ENCODE data around the gene KIAA0753. TPM values are rescaled to one million over a fixed set of nuclear protein-coding genes. Genes with fewer than 3 reads are reported as not detected.

Gene KIAA0753
- total and polyA plus RNA-seq, 2 of the 13 experiments (the other 11 are each of a cell fraction or from before 2014, with no cell fraction given), result 5.2 to 9.1 TPM

DNA sequence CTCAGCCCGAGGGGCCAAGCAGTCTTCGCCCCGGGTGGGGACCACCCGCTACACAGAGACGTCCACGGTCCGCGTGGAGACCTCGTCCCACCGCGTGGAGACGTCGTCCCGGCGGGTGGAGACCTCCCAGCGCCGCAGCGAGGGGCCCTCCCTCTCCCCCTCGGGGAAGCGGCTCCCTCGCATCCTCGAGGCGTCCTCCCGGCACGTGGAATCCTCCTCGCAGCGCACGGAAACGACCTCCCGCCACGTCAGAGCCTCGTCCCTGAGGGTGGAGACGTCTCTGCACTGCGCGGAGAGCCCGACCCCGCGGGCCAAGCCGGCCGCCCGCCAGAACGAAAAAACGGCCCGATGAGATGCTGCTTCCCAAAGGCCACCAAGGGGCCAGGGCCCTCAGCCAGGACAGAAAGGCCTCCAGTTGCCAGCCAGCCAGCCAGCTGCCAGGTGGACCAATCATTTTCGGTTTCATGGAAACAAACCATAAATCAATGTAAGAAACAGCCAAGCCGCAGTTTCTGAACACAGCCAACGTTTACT is 11.5 kb upstream of the KIAA0753 start (continued):
- TF ChIP-seq, protein P1, sequence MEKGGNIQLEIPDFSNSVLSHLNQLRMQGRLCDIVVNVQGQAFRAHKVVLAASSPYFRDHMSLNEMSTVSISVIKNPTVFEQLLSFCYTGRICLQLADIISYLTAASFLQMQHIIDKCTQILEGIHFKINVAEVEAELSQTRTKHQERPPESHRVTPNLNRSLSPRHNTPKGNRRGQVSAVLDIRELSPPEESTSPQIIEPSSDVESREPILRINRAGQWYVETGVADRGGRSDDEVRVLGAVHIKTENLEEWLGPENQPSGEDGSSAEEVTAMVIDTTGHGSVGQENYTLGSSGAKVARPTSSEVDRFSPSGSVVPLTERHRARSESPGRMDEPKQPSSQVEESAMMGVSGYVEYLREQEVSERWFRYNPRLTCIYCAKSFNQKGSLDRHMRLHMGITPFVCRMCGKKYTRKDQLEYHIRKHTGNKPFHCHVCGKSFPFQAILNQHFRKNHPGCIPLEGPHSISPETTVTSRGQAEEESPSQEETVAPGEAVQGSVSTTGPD (CRISPR knock-in tag; IDR thresholded peaks at IDR 0.05), result peak; percentile 90
- TF ChIP-seq CREB1 (IDR thresholded peaks at IDR 0.05), result no peak
- TF ChIP-seq CREB1 (CRISPR knock-in tag; IDR thresholded peaks at IDR 0.05), result peak; percentile 56; the same call in 1 of the 2 replicates
- no peak for TF ChIP-seq NR2F6 (IDR thresholded peaks at IDR 0.05)
- TF ChIP-seq NR2F6 (CRISPR knock-in tag; IDR thresholded peaks at IDR 0.05), result no peak
- TF ChIP-seq HDAC1 (CRISPR knock-in tag; IDR thresholded peaks at IDR 0.05), result peak; percentile 47
- no peak for TF ChIP-seq SP140L (CRISPR knock-in tag; IDR thresholded peaks at IDR 0.05; ENCODE audit: borderline replicate concordance)
- TF ChIP-seq, protein P2, sequence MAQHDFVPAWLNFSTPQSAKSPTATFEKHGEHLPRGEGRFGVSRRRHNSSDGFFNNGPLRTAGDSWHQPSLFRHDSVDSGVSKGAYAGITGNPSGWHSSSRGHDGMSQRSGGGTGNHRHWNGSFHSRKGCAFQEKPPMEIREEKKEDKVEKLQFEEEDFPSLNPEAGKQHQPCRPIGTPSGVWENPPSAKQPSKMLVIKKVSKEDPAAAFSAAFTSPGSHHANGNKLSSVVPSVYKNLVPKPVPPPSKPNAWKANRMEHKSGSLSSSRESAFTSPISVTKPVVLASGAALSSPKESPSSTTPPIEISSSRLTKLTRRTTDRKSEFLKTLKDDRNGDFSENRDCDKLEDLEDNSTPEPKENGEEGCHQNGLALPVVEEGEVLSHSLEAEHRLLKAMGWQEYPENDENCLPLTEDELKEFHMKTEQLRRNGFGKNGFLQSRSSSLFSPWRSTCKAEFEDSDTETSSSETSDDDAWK (CRISPR knock-in tag; IDR thresholded peaks at IDR 0.05), result no peak
- TF ChIP-seq ZNF879 (CRISPR knock-in tag; IDR thresholded peaks at IDR 0.05), result peak; percentile 99
- peak; percentile 91; the same call in 1 of the 2 replicates for TF ChIP-seq EEA1 (CRISPR knock-in tag; IDR thresholded peaks at IDR 0.05; ENCODE audit: borderline replicate concordance)
- TF ChIP-seq IKZF4 (CRISPR knock-in tag; IDR thresholded peaks at IDR 0.05; ENCODE audit: borderline replicate concordance, low read depth, not compliant biosample characterization), result peak; percentile 99
- peak; percentile 76; the same call in 1 of the 2 replicates for TF ChIP-seq ZNF333 (CRISPR knock-in tag; IDR thresholded peaks at IDR 0.05; ENCODE audit: borderline replicate concordance)
- peak; percentile 78; the same call in 1 of the 2 replicates for TF ChIP-seq ZNF441 (CRISPR knock-in tag; IDR thresholded peaks at IDR 0.05; ENCODE audit: borderline replicate concordance)
- TF ChIP-seq, protein P3, sequence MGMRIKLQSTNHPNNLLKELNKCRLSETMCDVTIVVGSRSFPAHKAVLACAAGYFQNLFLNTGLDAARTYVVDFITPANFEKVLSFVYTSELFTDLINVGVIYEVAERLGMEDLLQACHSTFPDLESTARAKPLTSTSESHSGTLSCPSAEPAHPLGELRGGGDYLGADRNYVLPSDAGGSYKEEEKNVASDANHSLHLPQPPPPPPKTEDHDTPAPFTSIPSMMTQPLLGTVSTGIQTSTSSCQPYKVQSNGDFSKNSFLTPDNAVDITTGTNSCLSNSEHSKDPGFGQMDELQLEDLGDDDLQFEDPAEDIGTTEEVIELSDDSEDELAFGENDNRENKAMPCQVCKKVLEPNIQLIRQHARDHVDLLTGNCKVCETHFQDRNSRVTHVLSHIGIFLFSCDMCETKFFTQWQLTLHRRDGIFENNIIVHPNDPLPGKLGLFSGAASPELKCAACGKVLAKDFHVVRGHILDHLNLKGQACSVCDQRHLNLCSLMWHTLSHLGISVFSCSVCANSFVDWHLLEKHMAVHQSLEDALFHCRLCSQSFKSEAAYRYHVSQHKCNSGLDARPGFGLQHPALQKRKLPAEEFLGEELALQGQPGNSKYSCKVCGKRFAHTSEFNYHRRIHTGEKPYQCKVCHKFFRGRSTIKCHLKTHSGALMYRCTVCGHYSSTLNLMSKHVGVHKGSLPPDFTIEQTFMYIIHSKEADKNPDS (CRISPR knock-in tag; IDR thresholded peaks at IDR 0.05), result peak; percentile 96
- no peak for TF ChIP-seq BHLHE40 (IDR thresholded peaks at IDR 0.05; ENCODE audit: low read length)
- TF ChIP-seq, protein P4, sequence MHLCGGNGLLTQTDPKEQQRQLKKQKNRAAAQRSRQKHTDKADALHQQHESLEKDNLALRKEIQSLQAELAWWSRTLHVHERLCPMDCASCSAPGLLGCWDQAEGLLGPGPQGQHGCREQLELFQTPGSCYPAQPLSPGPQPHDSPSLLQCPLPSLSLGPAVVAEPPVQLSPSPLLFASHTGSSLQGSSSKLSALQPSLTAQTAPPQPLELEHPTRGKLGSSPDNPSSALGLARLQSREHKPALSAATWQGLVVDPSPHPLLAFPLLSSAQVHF (CRISPR knock-in tag; IDR thresholded peaks at IDR 0.05), result peak; percentile 98
- TF ChIP-seq NKX3-1 (CRISPR knock-in tag; IDR thresholded peaks at IDR 0.05), result peak; percentile 98; the same call in 1 of the 2 replicates
- TF ChIP-seq HES4 (CRISPR knock-in tag; IDR thresholded peaks at IDR 0.05; ENCODE audit: borderline replicate concordance), result peak; percentile 99
- TF ChIP-seq GZF1 (CRISPR knock-in tag; IDR thresholded peaks at IDR 0.05), result peak; percentile 94
- TF ChIP-seq JUN (CRISPR knock-in tag; IDR thresholded peaks at IDR 0.05), result peak; percentile 22; the same call in 1 of the 2 replicates
- TF ChIP-seq, protein P5, sequence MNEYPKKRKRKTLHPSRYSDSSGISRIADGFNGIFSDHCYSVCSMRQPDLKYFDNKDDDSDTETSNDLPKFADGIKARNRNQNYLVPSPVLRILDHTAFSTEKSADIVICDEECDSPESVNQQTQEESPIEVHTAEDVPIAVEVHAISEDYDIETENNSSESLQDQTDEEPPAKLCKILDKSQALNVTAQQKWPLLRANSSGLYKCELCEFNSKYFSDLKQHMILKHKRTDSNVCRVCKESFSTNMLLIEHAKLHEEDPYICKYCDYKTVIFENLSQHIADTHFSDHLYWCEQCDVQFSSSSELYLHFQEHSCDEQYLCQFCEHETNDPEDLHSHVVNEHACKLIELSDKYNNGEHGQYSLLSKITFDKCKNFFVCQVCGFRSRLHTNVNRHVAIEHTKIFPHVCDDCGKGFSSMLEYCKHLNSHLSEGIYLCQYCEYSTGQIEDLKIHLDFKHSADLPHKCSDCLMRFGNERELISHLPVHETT (CRISPR knock-in tag; conservative IDR thresholded peaks at IDR 0.05), result peak; percentile 63; the same call in 1 of the 2 replicates
- TF ChIP-seq ZFYVE20 (CRISPR knock-in tag; IDR thresholded peaks at IDR 0.05; ENCODE audit: borderline replicate concordance, low read depth), result peak; percentile 98
- peak; percentile 58; the same call in 1 of the 2 replicates for TF ChIP-seq KMT2A (CRISPR knock-in tag; IDR thresholded peaks at IDR 0.05)
- TF ChIP-seq PCBP2 (optimal IDR thresholded peaks at IDR 0.05; ENCODE audit: low read depth, low read length, poor library complexity, severe bottlenecking), result no peak
- TF ChIP-seq ZNF33A (CRISPR knock-in tag; IDR thresholded peaks at IDR 0.05; ENCODE audit: borderline replicate concordance), result no peak
